H7 (cell line): Measurements from ENCODE around the gene CDK14. TPM values are rescaled to one million over a fixed set of nuclear protein-coding genes. Genes with fewer than 3 reads are reported as not detected.

Source experiments
- DNase-seq: peaks from one replicate; pipeline ENCODE4 v3.0.0; 2012
- H3K27me3 ChIP-seq: 2 replicates; pipeline ENCODE4 v1.6.0; 2011; ENCODE audit warnings: mild to moderate bottlenecking, low read length; ENCODE audit not compliant: control insufficient read depth, insufficient read depth
- H3K36me3 ChIP-seq: replicated peaks from 2 replicates; pipeline ENCODE4 v1.5.1; 2011; ENCODE audit warnings: low read length; ENCODE audit not compliant: control insufficient read depth, insufficient read depth
- H3K4me3 ChIP-seq: 2 replicates; pipeline ENCODE4 v1.5.1; 2011; ENCODE audit warnings: low read depth, mild to moderate bottlenecking, control low read depth, low read length, moderate library complexity; ENCODE audit not compliant: insufficient read depth
- total RNA-seq: library from RNA; depleted of rRNA; stranded (reverse); fragments of >200 nt; shearing (Covaris generic); gene quantifications from 2 replicates; pipeline ENCODE4 v1.2.3, GENCODE V29; 2014

Gene CDK14
- total RNA-seq, 1 experiment from 2014 or later: 28.6 TPM

DNA sequence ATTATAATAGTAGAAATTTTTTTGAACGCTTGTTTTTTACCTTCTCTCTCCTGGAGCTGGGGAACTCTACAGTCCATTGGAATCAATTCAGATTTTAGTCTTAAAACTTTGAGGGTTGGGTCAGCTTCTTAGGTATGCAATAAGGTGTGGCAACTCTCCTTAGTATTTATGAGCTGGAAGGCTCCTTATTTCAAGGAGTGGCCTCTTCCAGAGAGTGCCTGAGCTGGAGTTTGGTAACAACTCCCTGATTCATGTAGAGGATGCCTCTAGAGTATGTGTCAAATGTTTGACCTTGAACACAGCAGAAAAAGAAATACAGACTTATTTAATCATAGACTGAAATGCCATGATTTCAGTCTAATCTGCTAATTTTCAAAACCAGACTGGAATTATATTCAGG lies 11.1 kb downstream of the CDK14 start:
- no peaks in the 10 kb centered on the region for H3K36me3 ChIP-seq
- H3K27me3 ChIP-seq: no peaks in the 10 kb centered on the region
- DNase-seq: no peak
- no peak overlapping the region for H3K4me3 ChIP-seq

- DNase-seq: no peak
- Histone ChIP-seq H3K27me3 (no peaks in the 10 kb centered on the region), H3K4me3 (no peak overlapping the region), H3K36me3 (no peaks in the 10 kb centered on the region)
Observed at GRCh38 chr7:90610105-90610504, 14.0 kb downstream of the CDK14 start.

DNA sequence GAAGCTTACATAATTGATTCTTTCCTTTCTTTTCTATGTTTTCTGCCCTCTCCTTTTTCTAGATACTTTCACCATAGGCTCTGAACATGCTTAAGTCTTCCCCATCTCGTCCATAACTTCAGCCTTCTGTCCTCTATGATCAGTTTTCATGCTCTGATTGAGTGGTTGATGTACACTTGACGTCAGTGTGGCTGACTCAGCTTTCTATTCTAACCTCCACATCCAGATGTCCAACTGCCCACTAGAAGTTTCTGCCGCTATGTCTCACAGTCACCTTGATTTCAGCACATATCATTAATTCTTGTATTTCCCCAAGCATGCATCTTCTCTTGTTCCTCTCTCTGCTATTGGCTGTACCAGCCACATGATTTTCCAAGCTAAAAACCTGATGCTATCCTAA lies 15.0 kb downstream of the CDK14 start:
- DNase-seq: no peak
- Histone ChIP-seq H3K27me3 (no peaks in the 10 kb centered on the region), H3K36me3 (no peaks in the 10 kb centered on the region), H3K4me3 (no peak overlapping the region)

GRCh38 chr7:90613088-90613498 lies 17.0 kb downstream of the CDK14 start:
- Histone ChIP-seq H3K4me3 (no peak overlapping the region), H3K36me3 (no peaks in the 10 kb centered on the region), H3K27me3 (no peaks in the 10 kb centered on the region)
- DNase-seq: no peak

DNA sequence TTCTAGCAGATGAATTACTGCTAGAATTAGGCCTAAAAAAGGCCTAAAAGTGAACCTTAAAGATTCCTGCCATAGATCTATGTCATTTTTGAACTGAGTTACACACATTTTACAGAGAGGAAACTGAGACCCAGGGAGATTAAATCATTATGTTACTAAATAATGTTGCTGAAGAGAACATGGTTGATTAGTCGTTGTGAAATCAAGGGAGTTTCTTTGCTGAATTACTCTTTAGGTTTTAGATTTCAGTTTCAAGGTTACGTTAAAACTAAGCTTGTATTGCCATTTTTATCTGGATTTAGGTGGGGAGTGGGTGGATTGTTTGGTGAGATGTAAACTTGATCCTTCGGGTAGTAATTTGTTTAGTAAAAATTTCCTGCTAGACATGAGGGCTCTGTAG lies 21.3 kb downstream of the CDK14 start:
- no peak for DNase-seq
- H3K36me3 ChIP-seq: no peaks in the 10 kb centered on the region
- no peak overlapping the region for H3K4me3 ChIP-seq

GRCh38 chr7:90618876-90619275 lies 22.8 kb downstream of the CDK14 start:
- no peak for DNase-seq
- Histone ChIP-seq H3K36me3 (no peaks in the 10 kb centered on the region), H3K27me3 (no peaks in the 10 kb centered on the region), H3K4me3 (no peak overlapping the region)

More for the DNA sequence above, 21.3 kb downstream of the CDK14 start:
- H3K27me3 ChIP-seq: no peaks in the 10 kb centered on the region

- H3K4me3 ChIP-seq: no peak overlapping the region
- H3K36me3 ChIP-seq: no peaks in the 10 kb centered on the region
- no peaks in the 10 kb centered on the region for H3K27me3 ChIP-seq
- DNase-seq: no peak
Observed at GRCh38 chr7:90621125-90621746, 25.1 kb downstream of the CDK14 start.

- Histone ChIP-seq H3K36me3 (no peaks in the 10 kb centered on the region), H3K4me3 (no peak overlapping the region), H3K27me3 (no peaks in the 10 kb centered on the region)
- no peak for DNase-seq
Observed at GRCh38 chr7:90621747-90622140, 25.6 kb downstream of the CDK14 start.

DNA sequence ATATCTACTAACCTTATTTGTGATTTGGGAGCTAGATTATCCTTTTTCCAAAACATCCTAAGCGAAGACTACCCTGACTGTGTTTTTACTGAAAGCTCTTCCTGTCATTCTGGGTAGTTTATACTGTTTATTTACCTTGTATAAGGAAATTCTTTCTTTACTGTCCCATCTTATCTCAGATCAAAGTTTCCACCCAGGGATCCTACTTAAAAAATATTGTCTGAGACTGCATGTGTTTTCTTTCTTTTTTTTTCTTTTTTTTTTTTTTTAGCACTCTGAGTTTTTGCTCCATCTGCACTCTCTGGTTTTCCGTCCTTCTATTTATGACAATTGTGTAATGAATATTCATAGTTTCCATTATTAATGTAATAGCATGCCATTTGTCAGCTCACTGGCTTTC lies 26.5 kb downstream of the CDK14 start:
- no peak for DNase-seq
- no peak overlapping the region for H3K4me3 ChIP-seq
- no peaks in the 10 kb centered on the region for H3K27me3 ChIP-seq
- no peaks in the 10 kb centered on the region for H3K36me3 ChIP-seq

- H3K4me3 ChIP-seq: no peak overlapping the region
- no peaks in the 10 kb centered on the region for H3K36me3 ChIP-seq
- no peak for DNase-seq
- H3K27me3 ChIP-seq: no peaks in the 10 kb centered on the region
Observed at GRCh38 chr7:90624225-90624911, 28.2 kb downstream of the CDK14 start.

DNA sequence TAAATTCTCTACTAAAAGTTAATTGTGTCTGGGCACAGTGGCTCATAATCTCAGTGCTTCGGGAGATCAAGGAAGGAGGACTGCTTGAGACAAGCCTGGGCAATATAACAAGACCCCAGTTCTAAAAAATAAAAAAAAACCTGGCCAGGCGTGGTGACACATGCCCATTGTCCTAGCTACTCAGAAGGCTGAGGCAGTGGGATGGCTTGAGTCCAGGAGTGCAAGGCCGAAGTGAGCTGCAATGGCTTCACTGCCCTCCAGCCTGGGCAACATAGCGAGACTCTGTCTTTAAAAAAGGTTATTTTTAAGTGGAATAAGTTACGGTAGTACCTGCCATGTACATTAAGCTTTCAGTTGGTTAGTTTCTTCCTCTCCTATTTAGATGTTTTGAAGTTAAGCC lies 28.9 kb downstream of the CDK14 start:
- H3K27me3 ChIP-seq: no peaks in the 10 kb centered on the region
- no peak overlapping the region for H3K4me3 ChIP-seq
- no peak for DNase-seq
- no peaks in the 10 kb centered on the region for H3K36me3 ChIP-seq

GRCh38 chr7:90625562-90625961 lies 29.4 kb downstream of the CDK14 start:
- no peaks in the 10 kb centered on the region for H3K27me3 ChIP-seq
- no peaks in the 10 kb centered on the region for H3K36me3 ChIP-seq
- peak; percentile 15 for DNase-seq
- H3K4me3 ChIP-seq: no peak overlapping the region

DNA sequence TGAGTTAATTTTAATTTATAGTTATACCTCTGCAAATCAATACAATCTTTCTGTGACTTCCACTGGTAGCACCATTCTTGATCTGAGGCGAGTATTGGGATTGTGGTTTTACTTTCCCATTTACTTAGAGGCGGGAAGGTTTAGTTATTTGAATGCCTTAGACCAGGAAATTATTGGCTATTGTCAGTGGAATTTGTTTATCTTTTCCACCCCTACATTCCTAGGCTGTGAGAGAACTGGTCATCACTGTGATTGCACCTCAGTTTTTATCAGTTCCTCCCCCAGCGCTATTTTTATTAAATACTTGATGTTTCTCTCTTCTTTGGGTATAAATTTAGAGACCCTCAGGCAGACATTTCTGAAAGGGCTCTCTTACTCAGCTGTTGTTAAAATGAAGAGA lies 29.9 kb downstream of the CDK14 start:
- H3K36me3 ChIP-seq: no peaks in the 10 kb centered on the region
- no peak overlapping the region for H3K4me3 ChIP-seq
- no peaks in the 10 kb centered on the region for H3K27me3 ChIP-seq
- DNase-seq: no peak

DNA sequence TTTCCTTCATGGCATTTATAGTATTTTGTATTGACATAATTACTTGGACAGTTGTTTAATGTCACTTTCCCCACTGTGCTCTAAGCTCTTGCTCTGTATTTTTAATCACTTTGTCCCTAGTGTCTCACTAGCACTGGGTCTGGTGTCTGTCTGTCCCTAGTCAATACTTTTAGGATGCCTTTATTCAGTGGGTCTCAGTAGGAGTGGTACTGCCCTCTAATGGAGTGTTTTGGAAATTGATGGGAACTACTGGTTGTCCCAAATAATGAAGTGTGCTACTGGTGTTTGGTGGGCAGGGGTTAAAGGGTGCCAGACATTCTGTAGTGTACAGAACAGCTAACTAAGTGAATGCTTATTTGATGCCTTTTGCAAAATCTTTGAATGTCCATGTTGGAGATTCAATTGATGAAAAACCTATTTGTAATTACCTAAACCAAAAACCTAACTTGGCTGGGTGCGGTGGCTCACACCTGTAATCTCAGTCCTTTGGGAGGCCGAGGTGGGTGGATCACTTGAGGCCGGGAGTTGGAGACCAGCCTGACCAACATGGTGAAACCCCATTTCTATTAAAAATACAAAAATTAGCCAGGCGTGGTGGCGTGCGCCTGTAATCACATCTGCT lies 33.3 kb downstream of the CDK14 start:
- Histone ChIP-seq H3K4me3 (no peak overlapping the region), H3K27me3 (no peaks in the 10 kb centered on the region), H3K36me3 (no peaks in the 10 kb centered on the region)
- peak; percentile 34 for DNase-seq

- Histone ChIP-seq H3K4me3 (no peak overlapping the region), H3K27me3 (no peaks in the 10 kb centered on the region), H3K36me3 (no peaks in the 10 kb centered on the region)
- no peak for DNase-seq
Observed at GRCh38 chr7:90631502-90631901, 35.4 kb downstream of the CDK14 start.
